Stimulated activated CD4-positive, alpha-beta T cell treated with anti-CD3 and anti-CD28 coated beads, Interleukin-15, amount 100 ng/mL, for 48 hours (primary cell): ENCODE data around the gene LRRIQ4.

Source experiments
- DNase-seq, 2 donors: peaks; one replicate each; pipeline ENCODE4 v3.0.0-alpha.2; 2020; ENCODE audit warnings: low read depth in 2 of 2

LRRIQ4 gene

GRCh38 chr3:169855514-169855913, 42.8 kb downstream of the LRRIQ4 start:
- no peak for DNase-seq

GRCh38 chr3:169857811-169858210, 45.1 kb downstream of the LRRIQ4 start:
- DNase-seq = no peak

- no peak for DNase-seq
Observed at GRCh38 chr3:169861871-169862270, 49.2 kb downstream of the LRRIQ4 start.

- peak; percentile 25 to 56 for DNase-seq
Observed at GRCh38 chr3:169863458-169863899, 50.8 kb downstream of the LRRIQ4 start.

GRCh38 chr3:169864270-169864669, 51.6 kb downstream of the LRRIQ4 start:
- no peak for DNase-seq

GRCh38 chr3:169865176-169865767, 52.6 kb downstream of the LRRIQ4 start:
- DNase-seq = peak in 1 of 2 donors; percentile 4

GRCh38 chr3:169867584-169868210, 55.0 kb downstream of the LRRIQ4 start:
- no peak for DNase-seq

GRCh38 chr3:169868369-169868768, 55.7 kb downstream of the LRRIQ4 start:
- no peak for DNase-seq

- no peak for DNase-seq
Observed at GRCh38 chr3:169869484-169870220, 57.0 kb downstream of the LRRIQ4 start, which contains the start of gene LRRC31. Gene LRRC31 (minus strand): TSS chr3:169869935. CDS start chr3:169869807, 128 bp downstream.

- no peak for DNase-seq
Observed at GRCh38 chr3:169871129-169871886, 58.6 kb downstream of the LRRIQ4 start.

- no peak for DNase-seq
Observed at GRCh38 chr3:169879013-169879557, 66.4 kb downstream of the LRRIQ4 start.

- DNase-seq = no peak
Observed at GRCh38 chr3:169879845-169880575, 67.3 kb downstream of the LRRIQ4 start.

- DNase-seq = no peak
Observed at GRCh38 chr3:169880576-169881250, 68.0 kb downstream of the LRRIQ4 start.

GRCh38 chr3:169886671-169887070, 74.0 kb downstream of the LRRIQ4 start:
- no peak for DNase-seq
